Mesendoderm (in vitro differentiated cells): Measurements from ENCODE around the gene C1QTNF9B. TPM values are rescaled to one million over a fixed set of nuclear protein-coding genes. Genes with fewer than 3 reads are reported as not detected.
"Not testable (repeated sequence)": the region's sequence is repeated elsewhere in the genome, so short reads cannot be mapped to it uniquely, and the experiment has no call there.

Experiments
- DNase-seq: peaks from one replicate; pipeline ENCODE4 v3.0.0; 2013
- H2AK5ac ChIP-seq: 2 replicates; pipeline ENCODE4 v1.6.1; 2013; ENCODE audit warnings: low read length, inconsistent platforms
- H2BK120ac ChIP-seq: 2 replicates; pipeline ENCODE4 v1.6.1; 2013; ENCODE audit warnings: low read depth, mild to moderate bottlenecking, low read length, moderate library complexity, mixed read lengths
- H2BK15ac ChIP-seq: replicated peaks from 2 replicates; pipeline ENCODE4 v1.6.1; 2013; ENCODE audit warnings: low read depth, mild to moderate bottlenecking, moderate library complexity
- H2BK5ac ChIP-seq: 2 replicates; pipeline ENCODE4 v1.6.1; 2013; ENCODE audit warnings: low read length, inconsistent platforms
- H3K18ac ChIP-seq: 2 replicates; pipeline ENCODE4 v1.6.1; 2013; ENCODE audit warnings: mild to moderate bottlenecking, low read length, mixed read lengths
- H3K23ac ChIP-seq: one replicate; pipeline ENCODE4 v1.6.1; 2013; ENCODE audit warnings: low read length
- H3K27ac ChIP-seq: 2 replicates; pipeline ENCODE4 v1.5.1; 2013; ENCODE audit warnings: low read depth, mild to moderate bottlenecking, inconsistent platforms, low read length, moderate library complexity
- H3K27me3 ChIP-seq: 2 replicates; pipeline ENCODE4 v1.6.1; 2013; ENCODE audit warnings: low read length, control low read depth, mild to moderate bottlenecking, inconsistent platforms; ENCODE audit not compliant: insufficient read depth, poor library complexity
- H3K36me3 ChIP-seq: 2 replicates; pipeline ENCODE4 v1.6.1; 2013; ENCODE audit warnings: low read length, inconsistent platforms; ENCODE audit not compliant: control insufficient read depth, insufficient read depth
- H3K4ac ChIP-seq: one replicate; pipeline ENCODE4 v1.6.1; 2013; ENCODE audit warnings: low read depth, mild to moderate bottlenecking, low read length, moderate library complexity
- H3K4me1 ChIP-seq: 2 replicates; pipeline ENCODE4 v1.6.1; 2013; ENCODE audit warnings: low read depth, low read length, inconsistent platforms; ENCODE audit not compliant: control insufficient read depth
- H3K4me2 ChIP-seq: 2 replicates; pipeline ENCODE4 v1.6.1; 2013; ENCODE audit warnings: low read length
- H3K4me3 ChIP-seq: 2 replicates; pipeline ENCODE4 v1.5.1; 2013; ENCODE audit warnings: mild to moderate bottlenecking, low read length
- H3K56ac ChIP-seq: one replicate; pipeline ENCODE4 v1.6.1; 2013; ENCODE audit warnings: low read length
- H3K79me1 ChIP-seq: 2 replicates; pipeline ENCODE4 v1.6.1; 2013; ENCODE audit warnings: low read length, inconsistent platforms
- H3K79me2 ChIP-seq: 2 replicates; pipeline ENCODE4 v1.6.1; 2013; ENCODE audit warnings: mild to moderate bottlenecking, low read length; ENCODE audit not compliant: control insufficient read depth, insufficient read depth
- H3K9ac ChIP-seq: 2 replicates; pipeline ENCODE4 v1.6.1; 2013; ENCODE audit warnings: low read length, inconsistent platforms
- H4K5ac ChIP-seq: one replicate; pipeline ENCODE4 v1.6.1; 2013; ENCODE audit warnings: low read length
- H4K8ac ChIP-seq: one replicate; pipeline ENCODE4 v1.6.1; 2013; ENCODE audit warnings: low read depth, mild to moderate bottlenecking, control low read depth, low read length, moderate library complexity
- WGBS: extraction: QIAGEN DNeasy Blood & Tissue Kit; methylation state at CpG from one replicate; pipeline ENCODE4 v1.1.7; 2013; ENCODE audit warnings: low lambda C conversion rate, missing lambda C conversion rate; ENCODE audit not compliant: insufficient coverage; ENCODE audit errors: extremely low coverage; 5-methylcytosine and 5-hydroxymethylcytosine counted together
- polyA plus RNA-seq, 2 experiments: library from polyadenylated mRNA; stranded (reverse); fragments of 200-250 nt; gene quantifications; one replicate each; pipeline ENCODE4 v1.2.3, GENCODE V29; 2013

C1QTNF9B gene
- polyA plus RNA-seq (2013, experiment 1 of 2) = not detected
- not detected for polyA plus RNA-seq (2013, experiment 2 of 2)

DNA sequence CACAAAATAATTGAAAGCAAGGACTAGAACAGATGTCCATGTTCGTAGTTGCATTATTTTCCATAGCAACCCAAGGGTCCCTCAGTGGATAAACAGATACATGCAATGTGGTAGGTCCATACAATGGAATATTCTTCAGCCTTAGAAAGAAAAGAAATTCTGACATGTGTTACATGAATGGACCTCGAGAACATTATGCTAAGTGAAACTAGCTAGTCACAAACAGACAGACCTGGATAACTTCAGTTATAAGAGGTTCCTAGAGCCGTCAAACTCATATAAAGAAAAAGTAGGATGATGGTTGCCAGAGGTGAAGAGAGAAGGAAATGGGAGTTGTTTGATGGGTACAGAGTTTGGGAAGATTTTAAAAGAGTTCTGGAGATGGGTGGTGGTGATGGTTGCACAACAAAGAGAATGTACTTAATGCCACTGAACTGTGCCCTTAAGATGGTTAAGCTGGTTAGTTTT lies at the start of gene C1QTNF9B:
TSS of gene C1QTNF9B (minus strand) at position 51 of the 468 bp plus-strand sequence.
- not testable (repeated sequence) for H3K79me1 ChIP-seq, H4K5ac ChIP-seq, H3K18ac ChIP-seq, H2AK5ac ChIP-seq, H3K9ac ChIP-seq, H3K27ac ChIP-seq, H4K8ac ChIP-seq, H3K4me2 ChIP-seq, H3K4me1 ChIP-seq, H3K23ac ChIP-seq, H3K79me2 ChIP-seq, H3K56ac ChIP-seq, H2BK120ac ChIP-seq, DNase-seq, H2BK5ac ChIP-seq, H3K27me3 ChIP-seq, H3K36me3 ChIP-seq, H3K4me3 ChIP-seq, H3K4ac ChIP-seq, H2BK15ac ChIP-seq
- WGBS = no CpG with 5 or more reads among the region's 3 CpGs

DNA sequence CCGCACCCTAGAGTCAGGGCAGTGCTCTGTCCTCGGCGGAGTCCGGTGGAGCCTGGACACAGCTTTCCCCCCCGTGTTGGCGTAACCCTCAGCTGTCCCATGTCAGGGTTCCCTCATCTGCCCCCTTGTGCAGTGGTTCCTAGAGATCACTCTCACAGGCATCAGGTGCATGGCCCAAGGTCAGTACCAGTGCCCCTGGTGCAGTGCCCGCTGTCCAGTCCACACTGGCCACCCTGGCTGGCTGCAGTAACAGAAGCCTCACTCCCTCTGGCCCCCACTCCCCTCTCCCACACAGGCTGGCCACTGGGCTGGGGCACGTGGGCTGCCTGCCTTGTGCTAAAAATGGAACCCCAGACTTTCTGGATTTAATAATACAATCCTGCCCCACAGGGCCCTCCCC lies 49.6 kb upstream of the C1QTNF9B start:
- no peak overlapping the region for H2AK5ac ChIP-seq

DNA sequence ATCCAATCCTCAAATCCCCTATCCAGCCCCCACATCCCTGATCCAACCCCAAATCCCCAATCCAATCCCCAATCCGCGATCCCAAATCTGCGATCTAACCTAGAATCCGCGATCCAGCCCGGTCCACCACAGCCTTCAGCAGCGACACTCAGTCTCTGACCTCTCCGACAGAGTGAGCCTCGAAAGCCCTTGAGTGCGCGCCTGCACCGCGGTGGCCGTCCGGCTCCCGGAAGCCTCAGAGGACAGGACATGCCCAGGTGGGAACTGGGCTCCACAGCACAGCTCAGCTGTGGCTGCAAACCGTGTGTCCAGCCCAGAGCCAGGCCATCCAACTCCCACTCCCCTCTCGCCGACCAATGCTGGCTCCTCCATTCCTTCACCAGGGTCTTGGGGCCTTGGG lies 48.8 kb upstream of the C1QTNF9B start:
- H3K4ac ChIP-seq = no peak overlapping the region
- no peaks in the 10 kb centered on the region for H3K79me1 ChIP-seq
- no peak overlapping the region for H3K56ac ChIP-seq
- H3K4me1 ChIP-seq = no peaks in the 10 kb centered on the region
- DNase-seq = no peak
- H3K9ac ChIP-seq = no peak overlapping the region
- no peak overlapping the region for H4K5ac ChIP-seq
- peak overlapping the region; percentile 14 for H3K27ac ChIP-seq
- no peak overlapping the region for H2BK5ac ChIP-seq
- H3K18ac ChIP-seq = no peak overlapping the region
- H3K27me3 ChIP-seq = no peaks in the 10 kb centered on the region
- no peaks in the 10 kb centered on the region for H3K79me2 ChIP-seq
- WGBS = 100% methylated on average over 3 of the region's 19 CpGs
- H3K4me2 ChIP-seq = no peak overlapping the region
- H2BK15ac ChIP-seq = no peak overlapping the region
- no peak overlapping the region for H2BK120ac ChIP-seq
- no peak overlapping the region for H3K23ac ChIP-seq
- no peak overlapping the region for H4K8ac ChIP-seq
- H3K4me3 ChIP-seq = no peak overlapping the region
- H3K36me3 ChIP-seq = no peaks in the 10 kb centered on the region
- H2AK5ac ChIP-seq = no peak overlapping the region

More for the DNA sequence above, 49.6 kb upstream of the C1QTNF9B start:
- no peaks in the 10 kb centered on the region for H3K79me2 ChIP-seq
- no peak for DNase-seq
- no peak overlapping the region for H3K9ac ChIP-seq
- H3K79me1 ChIP-seq = no peaks in the 10 kb centered on the region
- H2BK5ac ChIP-seq = no peak overlapping the region
- no peaks in the 10 kb centered on the region for H3K4me1 ChIP-seq
- no peak overlapping the region for H3K27ac ChIP-seq
- H2BK15ac ChIP-seq = no peak overlapping the region
- H3K18ac ChIP-seq = no peak overlapping the region
- no peak overlapping the region for H2BK120ac ChIP-seq
- no peak overlapping the region for H4K5ac ChIP-seq
- no peaks in the 10 kb centered on the region for H3K36me3 ChIP-seq
- no peak overlapping the region for H3K56ac ChIP-seq
- H3K23ac ChIP-seq = no peak overlapping the region
- no peaks in the 10 kb centered on the region for H3K27me3 ChIP-seq
- no peak overlapping the region for H3K4me3 ChIP-seq
- WGBS = no CpG with 5 or more reads among the region's 8 CpGs
- no peak overlapping the region for H3K4me2 ChIP-seq
- no peak overlapping the region for H4K8ac ChIP-seq
- H3K4ac ChIP-seq = no peak overlapping the region

DNA sequence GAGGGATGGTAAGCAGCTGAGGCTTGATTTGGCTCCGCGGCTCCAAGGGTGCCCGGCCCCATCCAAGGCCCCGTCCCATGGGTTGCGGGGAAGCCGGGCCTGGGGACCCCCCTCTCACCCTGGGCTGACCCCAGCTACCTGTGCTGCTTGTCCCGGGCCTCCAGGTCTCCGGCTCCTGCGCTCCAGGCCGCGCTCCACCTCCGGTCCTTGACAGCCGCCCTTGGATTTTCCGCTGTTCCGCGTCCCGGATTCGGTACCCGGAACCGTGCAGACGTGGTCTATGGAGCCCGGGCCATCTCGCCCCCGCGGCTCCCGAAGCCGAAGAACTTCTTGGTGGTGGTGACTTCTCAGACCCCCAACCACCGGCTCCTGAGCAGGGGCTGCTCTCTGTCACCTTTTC lies 48.3 kb upstream of the C1QTNF9B start:
- Histone ChIP-seq H3K56ac (no peak overlapping the region), H3K4me3 (no peak overlapping the region), H2BK15ac (no peak overlapping the region), H3K4me1 (no peaks in the 10 kb centered on the region), H4K5ac (no peak overlapping the region), H3K27me3 (no peaks in the 10 kb centered on the region), H3K23ac (no peak overlapping the region), H3K27ac (no peak overlapping the region), H3K36me3 (no peaks in the 10 kb centered on the region), H3K79me2 (no peaks in the 10 kb centered on the region), H3K4ac (no peak overlapping the region), H3K79me1 (no peaks in the 10 kb centered on the region), H3K18ac (no peak overlapping the region), H2BK120ac (no peak overlapping the region), H2BK5ac (no peak overlapping the region), H3K4me2 (no peak overlapping the region), H4K8ac (no peak overlapping the region), H3K9ac (no peak overlapping the region), H2AK5ac (no peak overlapping the region)
- DNase-seq = no peak
- no CpG with 5 or more reads among the region's 28 CpGs for WGBS

DNA sequence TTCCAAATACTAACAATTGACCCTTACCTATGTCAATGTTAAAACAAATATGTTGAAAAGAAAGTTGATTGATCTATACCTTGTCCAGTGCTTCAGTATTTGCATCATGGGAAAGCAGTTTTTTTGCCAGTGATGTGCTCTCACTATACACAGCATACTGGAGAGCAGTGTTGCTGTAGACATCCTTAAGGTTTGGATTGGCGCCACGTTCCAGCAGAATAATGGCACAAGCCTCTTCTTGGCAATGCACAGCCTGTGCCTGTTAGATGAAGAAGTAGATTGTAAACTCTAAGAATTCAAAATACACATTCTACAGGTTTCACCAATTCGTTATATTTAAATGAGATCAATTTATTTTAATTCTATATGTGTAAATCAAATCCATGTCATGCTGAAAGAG lies 43.9 kb upstream of the C1QTNF9B start:
- WGBS = no CpG with 5 or more reads among the region's 3 CpGs
- H2AK5ac ChIP-seq = no peak overlapping the region
- H3K4me2 ChIP-seq = no peak overlapping the region
- H3K23ac ChIP-seq = no peak overlapping the region
- H3K18ac ChIP-seq = no peak overlapping the region
- no peak overlapping the region for H3K4me3 ChIP-seq
- no peaks in the 10 kb centered on the region for H3K36me3 ChIP-seq
- H3K4ac ChIP-seq = no peak overlapping the region
- no peaks in the 10 kb centered on the region for H3K79me2 ChIP-seq
- H3K27me3 ChIP-seq = no peaks in the 10 kb centered on the region
- H4K5ac ChIP-seq = no peak overlapping the region
- H3K79me1 ChIP-seq = no peaks in the 10 kb centered on the region
- H3K9ac ChIP-seq = no peak overlapping the region
- H2BK120ac ChIP-seq = no peak overlapping the region
- H3K4me1 ChIP-seq = no peaks in the 10 kb centered on the region
- no peak overlapping the region for H3K27ac ChIP-seq
- no peak overlapping the region for H3K56ac ChIP-seq
- no peak overlapping the region for H2BK15ac ChIP-seq
- H2BK5ac ChIP-seq = no peak overlapping the region
- no peak overlapping the region for H4K8ac ChIP-seq
- DNase-seq = no peak

DNA sequence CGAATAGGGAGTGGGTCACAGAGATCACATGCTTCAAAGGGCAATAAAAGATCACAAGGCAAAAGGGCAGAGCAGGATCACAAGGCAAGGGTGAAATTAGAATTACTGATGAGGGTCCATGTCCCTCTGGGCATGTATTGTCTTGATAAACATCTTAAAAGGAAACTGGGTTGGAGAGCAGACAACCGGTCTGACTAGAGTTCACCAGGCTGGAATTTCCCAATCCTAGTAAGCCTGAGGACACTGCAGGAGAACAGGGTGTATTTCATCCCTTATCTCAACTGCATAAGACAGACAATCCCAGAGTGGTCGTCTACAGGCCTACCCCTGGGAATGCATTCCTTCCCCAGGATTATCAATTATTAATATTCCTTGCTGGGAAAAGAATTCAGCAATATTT lies 42.4 kb upstream of the C1QTNF9B start:
- not testable (repeated sequence) for H4K8ac ChIP-seq, H3K27me3 ChIP-seq, H3K4me1 ChIP-seq, H3K18ac ChIP-seq, H3K79me1 ChIP-seq, H3K36me3 ChIP-seq, H3K27ac ChIP-seq, H3K4me2 ChIP-seq, H3K23ac ChIP-seq, H3K79me2 ChIP-seq, H2AK5ac ChIP-seq, DNase-seq, H2BK120ac ChIP-seq, H3K56ac ChIP-seq, H3K4me3 ChIP-seq, H2BK5ac ChIP-seq, H4K5ac ChIP-seq, H3K4ac ChIP-seq, H3K9ac ChIP-seq, H2BK15ac ChIP-seq
- WGBS = no CpG with 5 or more reads among the region's 3 CpGs
